Small intestine (tissue), 7 donors: ENCODE measurements around the gene GRAPL. TPM values are rescaled to one million over a fixed set of nuclear protein-coding genes. Genes with fewer than 3 reads are reported as not detected.
"Not testable (repeated sequence)": the region's sequence is repeated elsewhere in the genome, so short reads cannot be mapped to it uniquely, and the experiment has no call there.

ENCODE experiments used
- DNase-seq, 2 donors: peaks; one replicate each; pipeline versions ENCODE4 v3.0.0 to v3.0.0-alpha.2; 2013
- FAIRE-seq: peaks from 2 replicates; lab custom pipeline; 2012; peaks lifted over from hg19 to GRCh38; lab: Jason Lieb, UNC
- H3K27ac ChIP-seq, 3 donors: one replicate each; pipeline ENCODE4 v1.5.1; 2013; ENCODE audit warnings: low read length in 2 of 3, mild to moderate bottlenecking in 2 of 3, control low read depth in 1 of 3, inconsistent platforms in 1 of 3, low read depth in 1 of 3, moderate library complexity in 1 of 3
- H3K27me3 ChIP-seq, 3 donors: one replicate each; pipeline ENCODE4 v1.6.1; 2013; ENCODE audit warnings: low read length in 3 of 3, inconsistent platforms in 1 of 3; ENCODE audit not compliant: control insufficient read depth in 3 of 3, insufficient read depth in 3 of 3
- H3K36me3 ChIP-seq, 3 donors: one replicate each; pipeline ENCODE4 v1.6.1; 2013; ENCODE audit warnings: low read length in 3 of 3, inconsistent platforms in 1 of 3, low read depth in 1 of 3, mild to moderate bottlenecking in 1 of 3, moderate library complexity in 1 of 3; ENCODE audit not compliant: control insufficient read depth in 3 of 3, insufficient read depth in 2 of 3
- H3K4me1 ChIP-seq, 3 donors: one replicate each; pipeline ENCODE4 v1.6.1; 2013; ENCODE audit warnings: low read length in 2 of 3, inconsistent platforms in 1 of 3, low read depth in 1 of 3, mild to moderate bottlenecking in 1 of 3, moderate library complexity in 1 of 3; ENCODE audit not compliant: control insufficient read depth in 3 of 3, insufficient read depth in 2 of 3
- H3K4me3 ChIP-seq, 3 donors: one replicate each; pipeline ENCODE4 v1.5.1; 2013; ENCODE audit warnings: low read length in 3 of 3, control low read depth in 1 of 3, inconsistent platforms in 1 of 3, low read depth in 1 of 3, mild to moderate bottlenecking in 1 of 3, moderate library complexity in 1 of 3
- H3K9me3 ChIP-seq, 2 donors: one replicate each; pipeline ENCODE4 v1.6.1; 2013; ENCODE audit warnings: low read depth in 1 of 2, low read length in 1 of 2; ENCODE audit not compliant: control insufficient read depth in 2 of 2, insufficient read depth in 1 of 2
- WGBS, 3 donors: extraction: QIAGEN DNeasy Blood & Tissue Kit; methylation state at CpG; one replicate each; pipeline ENCODE4 v1.1.7; 2013; 5-methylcytosine and 5-hydroxymethylcytosine counted together
- polyA plus RNA-seq, 4 donors: library from polyadenylated mRNA; stranded (reverse) in 3 of 4; unstranded in 1 of 4; fragments of 200-250 nt in 3 of 4; fragments of 120-200 nt in 1 of 4; gene quantifications; one replicate each; pipeline versions ENCODE4 v1.2.1 to v1.2.3, GENCODE V29; 2013
- donor health status: healthy with polysubstance abuse.
- donor health status: control.
- donor health status: control.
- donor health status: Bipolar disorder and iron deficiency.
- donor health status: healthy.

The GRAPL gene
- polyA plus RNA-seq, 4 donors = 2.6 to 3.9 TPM; not detected in 2

DNA sequence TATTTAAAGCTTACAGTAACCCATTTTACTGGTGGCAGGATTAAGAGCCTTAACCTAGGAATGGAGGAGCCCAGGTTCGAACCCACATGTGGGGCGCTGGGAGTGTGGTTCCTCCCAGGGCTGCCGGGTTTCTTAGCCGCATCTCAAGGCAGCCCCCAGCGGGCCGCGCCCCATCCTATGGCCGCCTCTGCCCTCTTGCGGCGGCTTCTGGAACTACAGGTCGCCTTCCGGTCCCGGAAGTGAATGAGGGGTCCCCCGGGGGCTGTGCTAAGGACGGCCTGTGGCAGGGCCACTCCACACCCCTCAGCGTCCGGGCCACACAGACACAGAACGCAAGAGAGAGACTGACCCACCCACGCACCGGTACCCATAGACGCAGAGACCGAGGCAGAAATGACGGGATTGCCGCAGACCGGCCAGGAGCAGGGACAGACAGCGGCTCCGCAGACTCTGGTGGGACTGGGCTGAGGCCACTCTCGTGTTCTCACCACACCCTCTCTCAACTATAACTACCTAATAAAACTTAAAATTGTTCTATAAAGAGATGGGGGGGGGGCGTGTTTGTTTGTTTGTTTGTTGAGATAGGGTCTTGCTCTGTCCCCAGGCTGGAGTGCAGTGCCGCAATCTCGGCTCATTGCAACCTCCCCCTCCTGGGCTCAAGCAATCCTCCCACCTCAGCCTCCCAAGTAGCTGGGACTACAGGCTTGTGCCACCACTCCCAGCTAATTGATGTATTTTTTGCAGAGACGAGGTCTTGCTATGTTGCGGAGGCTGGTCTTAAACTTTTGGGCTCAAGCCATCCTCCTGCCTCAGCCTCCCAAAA is 69.2 kb downstream of the GRAPL start:
- H3K4me3 ChIP-seq = peak overlapping the region in 1 of 3 donors; percentile 29
- not testable (repeated sequence) for H3K4me1 ChIP-seq, FAIRE-seq

DNA sequence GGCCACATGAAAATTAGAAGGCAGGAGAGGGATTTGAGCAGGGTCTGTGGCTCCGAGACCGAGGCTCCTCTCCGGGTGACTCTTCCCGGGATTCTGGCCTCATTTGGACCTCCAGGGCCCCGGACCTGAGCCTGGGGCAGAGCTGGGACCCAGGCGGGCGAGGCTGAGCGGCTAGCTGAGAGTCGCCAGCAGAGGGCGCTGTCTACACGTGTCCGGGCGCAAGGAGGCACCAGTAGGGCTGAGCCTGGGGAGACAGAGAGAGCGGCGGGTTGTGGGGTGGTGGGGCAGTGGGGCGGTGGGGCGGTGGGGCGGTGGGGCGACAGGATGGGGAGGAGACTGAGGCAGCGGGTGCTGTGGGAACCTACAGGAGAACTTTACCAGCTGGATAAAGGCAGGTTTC is 75.1 kb downstream of the GRAPL start:
- not testable (repeated sequence) for H3K9me3 ChIP-seq, H3K27ac ChIP-seq, H3K4me1 ChIP-seq, H3K4me3 ChIP-seq, DNase-seq, H3K27me3 ChIP-seq, FAIRE-seq, H3K36me3 ChIP-seq
- no CpG with 5 or more reads among the region's 20 CpGs for WGBS, 3 donors

More for the DNA sequence above, 69.2 kb downstream of the GRAPL start:
- not testable (repeated sequence) for H3K9me3 ChIP-seq, H3K27ac ChIP-seq, H3K36me3 ChIP-seq, H3K27me3 ChIP-seq, DNase-seq
- WGBS, 3 donors = 0 to 3% methylated on average over 1 to 12 of the region's 33 CpGs; no CpG with 5 or more reads in 1 of the 3 donors

DNA sequence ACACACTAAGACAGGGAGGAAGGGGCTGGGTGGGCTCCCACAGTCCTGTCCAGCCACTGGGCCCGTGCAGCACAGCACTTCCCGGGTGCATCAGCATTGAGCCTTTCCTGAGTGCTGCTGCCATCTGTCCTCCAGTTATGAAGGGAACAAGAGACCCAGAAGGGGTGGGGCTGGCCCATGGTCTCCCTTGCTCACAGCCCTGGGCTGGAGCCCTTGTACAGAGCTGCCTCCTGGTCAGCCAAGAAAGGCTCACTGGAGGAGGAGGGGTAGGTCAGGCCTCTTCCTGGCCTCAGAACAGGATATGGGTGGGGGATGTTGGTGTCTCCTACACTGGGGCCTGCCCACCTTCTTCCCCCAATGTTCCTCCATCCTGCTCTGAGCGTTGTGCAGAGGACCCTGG is 76.0 kb downstream of the GRAPL start:
- FAIRE-seq, H3K9me3 ChIP-seq, H3K4me3 ChIP-seq, H3K4me1 ChIP-seq, H3K27ac ChIP-seq, DNase-seq, H3K36me3 ChIP-seq, H3K27me3 ChIP-seq: not testable (repeated sequence)
- no CpG with 5 or more reads among the region's 3 CpGs for WGBS, 3 donors

Other genes with a start within 250 kb of the GRAPL start
- under 1 TPM in 3 of 4 donors, not detected in 1; 0.09 to 0.27 (median 0.22) TPM for gene SLC5A10, start 175.4 kb upstream of the GRAPL start, polyA plus RNA-seq
- gene FAM83G, start 122.8 kb upstream of the GRAPL start, polyA plus RNA-seq = 10 to 100 TPM; 17.1 to 37.3 (median 29.1) TPM
- 1 to 10 TPM in 3 of 4 donors, not detected in 1; 2.7 to 8.1 (median 5.9) TPM for gene GRAP, start 80.6 kb upstream of the GRAPL start, polyA plus RNA-seq
- gene EPN2, start 109.8 kb downstream of the GRAPL start, polyA plus RNA-seq = 10 to 100 TPM in 2 of 4 donors, 1 to 10 TPM in 2; 4.2 to 23.7 (median 10.0) TPM
- gene B9D1, start 235.1 kb downstream of the GRAPL start, polyA plus RNA-seq = 10 to 100 TPM in 3 of 4 donors, 1 to 10 TPM in 1; 2.2 to 18.1 (median 12.9) TPM